CMK (cell line): Measurements from ENCODE around the gene UBE2I.
"Not testable (repeated sequence)": the region's sequence is repeated elsewhere in the genome, so short reads cannot be mapped to it uniquely, and the experiment has no call there.

Experiments used
- DNase-seq: peaks from one replicate; pipeline ENCODE4 v3.0.0-alpha.2; 2010; ENCODE audit warnings: low read depth

UBE2I gene

GRCh38 chr16:1314399-1315068 is 5.1 kb downstream of the UBE2I start:
- no peak for DNase-seq

- no peak for DNase-seq
These were observed 5.9 kb downstream of the UBE2I start for GRCh38 chr16:1315081-1316032.

GRCh38 chr16:1316033-1316405 is 6.6 kb downstream of the UBE2I start:
- DNase-seq, result no peak

GRCh38 chr16:1317479-1318267 is 8.2 kb downstream of the UBE2I start:
- no peak for DNase-seq

GRCh38 chr16:1318268-1318545 is 8.8 kb downstream of the UBE2I start:
- no peak for DNase-seq

GRCh38 chr16:1319041-1319440 is 9.6 kb downstream of the UBE2I start:
- DNase-seq, result no peak

- DNase-seq, result no peak
These were observed 10.7 kb downstream of the UBE2I start for GRCh38 chr16:1320097-1320496.

- DNase-seq, result no peak
These were observed 11.3 kb downstream of the UBE2I start for GRCh38 chr16:1320658-1321240.

- no peak for DNase-seq
These were observed 13.0 kb downstream of the UBE2I start for GRCh38 chr16:1322407-1322806.

- DNase-seq, result no peak
These were observed 14.1 kb downstream of the UBE2I start for GRCh38 chr16:1323296-1324239.

- DNase-seq, result no peak
These were observed 14.9 kb downstream of the UBE2I start for GRCh38 chr16:1324286-1324826.

GRCh38 chr16:1325261-1325660 is 15.8 kb downstream of the UBE2I start:
- DNase-seq, result no peak

GRCh38 chr16:1325673-1326371 is 16.4 kb downstream of the UBE2I start:
- no peak for DNase-seq

GRCh38 chr16:1326391-1326790 is 17.0 kb downstream of the UBE2I start:
- no peak for DNase-seq

GRCh38 chr16:1326946-1327618 is 17.6 kb downstream of the UBE2I start:
- no peak for DNase-seq

GRCh38 chr16:1327619-1327947 is 18.1 kb downstream of the UBE2I start:
- DNase-seq, result no peak

- DNase-seq, result not testable (repeated sequence)
These were observed 18.7 kb downstream of the UBE2I start for GRCh38 chr16:1328136-1328535.

GRCh38 chr16:1328961-1329360 is 19.5 kb downstream of the UBE2I start:
- DNase-seq, result not testable (repeated sequence)

- no peak for DNase-seq
These were observed 21.0 kb downstream of the UBE2I start for GRCh38 chr16:1330260-1330914.
